Panc1 (cell line): ENCODE results near the gene TMEM156. TPM values are rescaled to one million over a fixed set of nuclear protein-coding genes. Genes with fewer than 3 reads are reported as not detected.

Source experiments
- ATAC-seq: fragments of 200-7000 bp; cut with Tn5 transposase; 2 replicates; pipeline ENCODE4 v1.9.1; 2020; ENCODE audit warnings: mild to moderate bottlenecking, moderate library complexity
- Bru-seq: library from RNA; stranded (reverse); fragments of 400-500 nt; gene quantifications from one replicate; lab custom pipeline; 2021; lab: Mats Ljungman, UMichigan
- BruChase-seq, 2 experiments: library from RNA; stranded (reverse); fragments of 400-500 nt; gene quantifications; one replicate each; lab custom pipeline; 2021; lab: Mats Ljungman, UMichigan
- BruUV-seq: library from RNA; stranded (reverse); fragments of 400-500 nt; replicated peaks from 2 replicates; lab custom pipeline; 2021; lab: Mats Ljungman, UMichigan
- CTCF ChIA-PET: fragments of 300-600 bp; sonication (Branson Sonifier 250); formaldehyde crosslinking; loops from one replicate; lab custom pipeline; 2022; ENCODE audit warnings: antibody characterized with exemption; lab: Charles Lee
- POLR2A ChIA-PET: fragments of 300-600 bp; sonication (Branson Sonifier 250); formaldehyde crosslinking; loops from one replicate; lab custom pipeline; 2022; ENCODE audit warnings: antibody characterized with exemption; lab: Charles Lee
- DNase-seq: peaks from one replicate; pipeline ENCODE4 v3.0.0-alpha.2; 2010; ENCODE audit warnings: low read depth, low spot score
- H3K27ac ChIP-seq: 2 replicates; pipeline ENCODE4 v1.5.1; 2011; ENCODE audit warnings: mild to moderate bottlenecking, low read length, inconsistent platforms
- H3K27me3 ChIP-seq: fragments of 200-500 bp; sonication (Bioruptor generic); 2 replicates; pipeline ENCODE4 v1.6.0; 2014; ENCODE audit warnings: low read length, inconsistent platforms; ENCODE audit not compliant: control insufficient read depth, insufficient read depth
- H3K36me3 ChIP-seq: fragments of 200-500 bp; sonication (Bioruptor generic); 2 replicates; pipeline ENCODE4 v1.5.1; 2014; ENCODE audit warnings: inconsistent platforms, mild to moderate bottlenecking, low read length, moderate library complexity; ENCODE audit not compliant: control insufficient read depth, insufficient read depth
- H3K4me1 ChIP-seq: 2 replicates; pipeline ENCODE4 v1.5.1; 2011; ENCODE audit warnings: inconsistent platforms, mild to moderate bottlenecking, low read length, moderate library complexity; ENCODE audit not compliant: control insufficient read depth, insufficient read depth
- H3K4me3 ChIP-seq, 2 experiments: 2 replicates each; pipeline ENCODE4 v1.5.1; 2011 to 2012; ENCODE audit warnings: low read depth in 2 of 2, low read length in 2 of 2, mild to moderate bottlenecking in 2 of 2, inconsistent platforms in 1 of 2, moderate library complexity in 1 of 2
- H3K9me3 ChIP-seq: fragments of 200-500 bp; sonication (Bioruptor generic); 2 replicates; pipeline ENCODE4 v1.5.1; 2014; ENCODE audit warnings: low read depth, mild to moderate bottlenecking, inconsistent platforms, low read length, moderate library complexity; ENCODE audit not compliant: control insufficient read depth, insufficient read depth
- POLR2AphosphoS5 ChIP-seq: IDR thresholded peaks from 2 replicates; pipeline ENCODE4 v1.6.1; 2012; ENCODE audit warnings: mild to moderate bottlenecking, low read depth, low read length, moderate library complexity
- SIN3A ChIP-seq: IDR thresholded peaks from 2 replicates; pipeline ENCODE4 v1.6.1; 2012; ENCODE audit warnings: low read depth, mild to moderate bottlenecking, low read length, moderate library complexity, borderline replicate concordance; ENCODE audit not compliant: insufficient read depth
- TCF7L2 ChIP-seq: IDR thresholded peaks from 2 replicates; pipeline ENCODE4 v1.6.1; 2011; ENCODE audit warnings: mild to moderate bottlenecking, low read depth, low read length, inconsistent platforms
- in situ Hi-C: cut with HindIII; loops from 2 replicates; pipeline ENCODE4 v1.10.0; 2016; ENCODE audit warnings: low sequenced_read_pairs, low pct_unique_long_range_greater_than_20kb
- intact Hi-C: fragments of 100-400 bp; cut with micrococcal nuclease; formaldehyde crosslinking; loops from one replicate; pipeline ENCODE4 v1.10.0; 2022; ENCODE audit not compliant: unreplicated experiment
- long read RNA-seq: library from polyadenylated mRNA; unstranded; transcript quantifications from one replicate; pipeline ENCODE4 v2.0.0, GENCODE V29; 2021; ENCODE audit not compliant: unreplicated experiment
- polyA plus RNA-seq: library from polyadenylated mRNA; unstranded; fragments of >200 nt; gene quantifications from one replicate; pipeline ENCODE4 v1.2.1, GENCODE V29; 2012; ENCODE audit warnings: missing spikeins; ENCODE audit not compliant: insufficient read length
- total RNA-seq: library from RNA; stranded (reverse); gene quantifications from one replicate; pipeline ENCODE4 v1.2.1, GENCODE V29; 2021; ENCODE audit not compliant: unreplicated experiment
- TF ChIP-seq, protein P1 (sequence below): fragments of 450-650 bp; IDR thresholded peaks from 2 replicates; pipeline ENCODE4 v1.5.1; 2017; ENCODE audit warnings: mild to moderate bottlenecking
- TF ChIP-seq, protein P2 (sequence below), 2 experiments: IDR thresholded peaks; 2 replicates each; pipeline ENCODE4 v1.6.1; 2011 to 2012; ENCODE audit warnings: low read depth in 2 of 2, control low read depth in 1 of 2, low read length in 1 of 2, mild to moderate bottlenecking in 1 of 2, moderate library complexity in 1 of 2; ENCODE audit not compliant: insufficient read depth in 1 of 2

The TMEM156 gene, protein sequence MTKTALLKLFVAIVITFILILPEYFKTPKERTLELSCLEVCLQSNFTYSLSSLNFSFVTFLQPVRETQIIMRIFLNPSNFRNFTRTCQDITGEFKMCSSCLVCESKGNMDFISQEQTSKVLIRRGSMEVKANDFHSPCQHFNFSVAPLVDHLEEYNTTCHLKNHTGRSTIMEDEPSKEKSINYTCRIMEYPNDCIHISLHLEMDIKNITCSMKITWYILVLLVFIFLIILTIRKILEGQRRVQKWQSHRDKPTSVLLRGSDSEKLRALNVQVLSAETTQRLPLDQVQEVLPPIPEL
- total RNA-seq, result 5.8 TPM
- 3.5 TPM for polyA plus RNA-seq
- Bru-seq, nascent RNA, result percentile 57 among the genes with signal in this experiment
- BruChase-seq, experiment 1, labeled RNA remaining after a 2-hour chase, result percentile 50 among the genes with signal in this experiment
- BruChase-seq, experiment 2, labeled RNA remaining after a 6-hour chase, result percentile 56 among the genes with signal in this experiment
- long read RNA-seq, partial matches to known transcripts, result 1 of 5 reads
- long read RNA-seq, other reads (novel, unspliced or antisense), result 2 of 5 reads

DNA sequence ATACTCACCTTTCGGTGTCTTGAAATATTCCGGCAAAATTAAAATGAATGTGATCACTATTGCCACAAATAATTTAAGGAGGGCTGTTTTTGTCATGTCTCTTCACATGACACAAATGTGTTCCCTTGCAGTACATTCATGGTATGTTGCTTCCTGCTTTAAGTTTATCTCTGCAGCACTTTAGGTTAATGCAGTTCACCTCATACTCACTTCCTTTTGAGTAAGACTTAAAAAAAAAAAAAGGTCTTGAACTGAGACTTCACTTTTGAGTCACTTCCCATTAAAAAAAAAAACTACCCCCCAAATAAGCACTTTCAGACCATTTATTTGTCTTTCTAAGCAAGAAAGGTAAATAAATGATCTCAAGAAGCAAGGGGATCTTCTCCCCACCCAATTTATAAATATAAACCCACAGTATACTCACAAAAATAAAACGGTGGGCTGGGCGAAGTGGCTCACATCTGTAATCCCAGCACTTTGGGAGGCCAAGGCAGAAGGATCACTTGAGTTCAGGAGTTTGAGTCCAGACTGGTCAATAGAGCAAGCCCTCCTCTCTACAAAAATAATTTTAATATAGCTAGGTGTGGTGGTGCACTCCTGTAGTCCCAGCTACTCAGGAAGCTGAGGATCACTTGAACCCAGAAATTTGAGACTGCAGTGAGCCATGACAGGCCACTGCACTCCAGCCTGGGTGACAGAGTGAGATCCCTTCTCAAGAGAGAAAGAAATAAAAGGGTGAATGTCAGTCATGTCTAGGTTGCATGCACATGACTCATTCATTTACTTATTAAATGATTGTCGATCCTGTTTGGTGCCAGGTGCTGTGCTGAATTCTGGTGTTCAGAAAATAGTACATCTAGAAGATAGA, at the start of gene TMEM156:
TMEM156 (minus strand) TSS at position 192 of the 868 bp plus-strand sequence; CDS start at position 96, 96 bp downstream.
- Histone ChIP-seq H3K36me3 (no peaks in the 10 kb centered on the region), H3K4me1 (peaks cover 37% of the 10 kb centered on the region), H3K27ac (peak within 1 kb of the TSS; percentile 99), H3K4me3 (peak within 1 kb of the TSS; percentile 47 to 57), H3K9me3 (no peaks in the 10 kb centered on the region), H3K27me3 (no peaks in the 10 kb centered on the region)
- CTCF ChIA-PET, result no interaction called here
- peak; percentile 36; the same call in 1 of the 2 replicates for ATAC-seq
- no peak for TF ChIP-seq POLR2AphosphoS5
- TF ChIP-seq SIN3A, result no peak
- TF ChIP-seq, protein P1, sequence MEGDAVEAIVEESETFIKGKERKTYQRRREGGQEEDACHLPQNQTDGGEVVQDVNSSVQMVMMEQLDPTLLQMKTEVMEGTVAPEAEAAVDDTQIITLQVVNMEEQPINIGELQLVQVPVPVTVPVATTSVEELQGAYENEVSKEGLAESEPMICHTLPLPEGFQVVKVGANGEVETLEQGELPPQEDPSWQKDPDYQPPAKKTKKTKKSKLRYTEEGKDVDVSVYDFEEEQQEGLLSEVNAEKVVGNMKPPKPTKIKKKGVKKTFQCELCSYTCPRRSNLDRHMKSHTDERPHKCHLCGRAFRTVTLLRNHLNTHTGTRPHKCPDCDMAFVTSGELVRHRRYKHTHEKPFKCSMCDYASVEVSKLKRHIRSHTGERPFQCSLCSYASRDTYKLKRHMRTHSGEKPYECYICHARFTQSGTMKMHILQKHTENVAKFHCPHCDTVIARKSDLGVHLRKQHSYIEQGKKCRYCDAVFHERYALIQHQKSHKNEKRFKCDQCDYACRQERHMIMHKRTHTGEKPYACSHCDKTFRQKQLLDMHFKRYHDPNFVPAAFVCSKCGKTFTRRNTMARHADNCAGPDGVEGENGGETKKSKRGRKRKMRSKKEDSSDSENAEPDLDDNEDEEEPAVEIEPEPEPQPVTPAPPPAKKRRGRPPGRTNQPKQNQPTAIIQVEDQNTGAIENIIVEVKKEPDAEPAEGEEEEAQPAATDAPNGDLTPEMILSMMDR, result no peak
- TF ChIP-seq, protein P2, sequence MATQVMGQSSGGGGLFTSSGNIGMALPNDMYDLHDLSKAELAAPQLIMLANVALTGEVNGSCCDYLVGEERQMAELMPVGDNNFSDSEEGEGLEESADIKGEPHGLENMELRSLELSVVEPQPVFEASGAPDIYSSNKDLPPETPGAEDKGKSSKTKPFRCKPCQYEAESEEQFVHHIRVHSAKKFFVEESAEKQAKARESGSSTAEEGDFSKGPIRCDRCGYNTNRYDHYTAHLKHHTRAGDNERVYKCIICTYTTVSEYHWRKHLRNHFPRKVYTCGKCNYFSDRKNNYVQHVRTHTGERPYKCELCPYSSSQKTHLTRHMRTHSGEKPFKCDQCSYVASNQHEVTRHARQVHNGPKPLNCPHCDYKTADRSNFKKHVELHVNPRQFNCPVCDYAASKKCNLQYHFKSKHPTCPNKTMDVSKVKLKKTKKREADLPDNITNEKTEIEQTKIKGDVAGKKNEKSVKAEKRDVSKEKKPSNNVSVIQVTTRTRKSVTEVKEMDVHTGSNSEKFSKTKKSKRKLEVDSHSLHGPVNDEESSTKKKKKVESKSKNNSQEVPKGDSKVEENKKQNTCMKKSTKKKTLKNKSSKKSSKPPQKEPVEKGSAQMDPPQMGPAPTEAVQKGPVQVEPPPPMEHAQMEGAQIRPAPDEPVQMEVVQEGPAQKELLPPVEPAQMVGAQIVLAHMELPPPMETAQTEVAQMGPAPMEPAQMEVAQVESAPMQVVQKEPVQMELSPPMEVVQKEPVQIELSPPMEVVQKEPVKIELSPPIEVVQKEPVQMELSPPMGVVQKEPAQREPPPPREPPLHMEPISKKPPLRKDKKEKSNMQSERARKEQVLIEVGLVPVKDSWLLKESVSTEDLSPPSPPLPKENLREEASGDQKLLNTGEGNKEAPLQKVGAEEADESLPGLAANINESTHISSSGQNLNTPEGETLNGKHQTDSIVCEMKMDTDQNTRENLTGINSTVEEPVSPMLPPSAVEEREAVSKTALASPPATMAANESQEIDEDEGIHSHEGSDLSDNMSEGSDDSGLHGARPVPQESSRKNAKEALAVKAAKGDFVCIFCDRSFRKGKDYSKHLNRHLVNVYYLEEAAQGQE (IDR thresholded peaks at IDR 0.05; ENCODE audit: insufficient read depth in 1 of 2, low read depth in 2 of 2, low read length in 1 of 2), result no peak
- no peak for TF ChIP-seq TCF7L2
- intact Hi-C loops (no loop called here), in situ Hi-C loops (no loop called here)
- BruUV-seq, result no TSS peak
- DNase-seq, result no peak
- POLR2A ChIA-PET, result interaction anchor here (0.6 kb wide), 1 partner anchor 58 kb away, joined by 10 read pairs; no protein-coding TSS in a partner anchor

DNA sequence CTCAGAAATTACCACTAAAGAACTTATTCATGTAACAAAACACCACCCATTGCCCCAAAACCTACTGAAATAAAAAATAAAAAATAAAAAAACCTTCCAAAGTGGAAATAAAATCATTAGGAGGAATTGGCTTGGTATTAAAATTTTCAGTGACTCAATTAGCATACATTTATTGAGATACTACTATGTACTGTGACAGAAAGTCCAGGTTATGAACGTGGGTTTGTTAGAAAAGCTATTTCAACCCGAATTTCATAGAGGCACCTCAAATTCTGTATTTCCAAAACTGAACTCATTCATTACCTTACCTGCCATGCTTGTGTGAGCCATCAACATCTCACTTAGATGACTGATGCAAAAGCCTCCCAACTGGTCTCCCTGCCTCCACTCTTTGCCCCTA, 46.6 kb upstream of the TMEM156 start:
- TF ChIP-seq POLR2AphosphoS5, result no peak
- TF ChIP-seq SIN3A, result no peak
- TF ChIP-seq, protein P2 (IDR thresholded peaks at IDR 0.05; ENCODE audit: insufficient read depth in 1 of 2, low read depth in 2 of 2, low read length in 1 of 2), result no peak
- TF ChIP-seq, protein P1, result no peak
- no peak for TF ChIP-seq TCF7L2
- H3K36me3 ChIP-seq, result peaks cover 7% of the 10 kb centered on the region; the same call in 1 of the 2 replicates

More for the DNA sequence above, 46.6 kb upstream of the TMEM156 start:
- ATAC-seq, result no peak
- no TSS peak for BruUV-seq
- Histone ChIP-seq H3K27ac (no peak overlapping the region), H3K4me1 (no peaks in the 10 kb centered on the region), H3K27me3 (no peaks in the 10 kb centered on the region), H3K9me3 (no peaks in the 10 kb centered on the region), H3K4me3 (no peak overlapping the region)
- no peak for DNase-seq
- POLR2A ChIA-PET, result no interaction called here
- in situ Hi-C loops (no loop called here), intact Hi-C loops (no loop called here)
- CTCF ChIA-PET, result no interaction called here
